GM10248 (cell line): ENCODE results near the gene PFKL.

Source experiments
- CTCF ChIA-PET: fragments of 300-600 bp; sonication (Branson Sonifier 250); formaldehyde crosslinking; extraction: SDS; loops from one replicate; lab custom pipeline; 2021; ENCODE audit warnings: antibody characterized with exemption; lab: Yijun Ruan, JAX
- POLR2A ChIA-PET: fragments of 350-650 bp; sonication (Branson Sonifier 250); formaldehyde crosslinking; extraction: SDS; loops from one replicate; lab custom pipeline; 2020; ENCODE audit warnings: antibody characterized with exemption; lab: Yijun Ruan, JAX
- DNase-seq: peaks from one replicate; pipeline ENCODE4 v3.0.0; 2012; ENCODE audit errors: extremely low spot score
- TF ChIP-seq, protein P1 (sequence below): IDR thresholded peaks from 2 replicates; pipeline ENCODE4 v1.5.1; 2012; ENCODE audit warnings: mild to moderate bottlenecking, low read depth; ENCODE audit errors: extremely low read depth, missing control alignments, control extremely low read depth

PFKL gene

GRCh38 chr21:44290327-44291077 lies 9.4 kb upstream of the PFKL start:
- CTCF ChIA-PET: no interaction called here

DNA sequence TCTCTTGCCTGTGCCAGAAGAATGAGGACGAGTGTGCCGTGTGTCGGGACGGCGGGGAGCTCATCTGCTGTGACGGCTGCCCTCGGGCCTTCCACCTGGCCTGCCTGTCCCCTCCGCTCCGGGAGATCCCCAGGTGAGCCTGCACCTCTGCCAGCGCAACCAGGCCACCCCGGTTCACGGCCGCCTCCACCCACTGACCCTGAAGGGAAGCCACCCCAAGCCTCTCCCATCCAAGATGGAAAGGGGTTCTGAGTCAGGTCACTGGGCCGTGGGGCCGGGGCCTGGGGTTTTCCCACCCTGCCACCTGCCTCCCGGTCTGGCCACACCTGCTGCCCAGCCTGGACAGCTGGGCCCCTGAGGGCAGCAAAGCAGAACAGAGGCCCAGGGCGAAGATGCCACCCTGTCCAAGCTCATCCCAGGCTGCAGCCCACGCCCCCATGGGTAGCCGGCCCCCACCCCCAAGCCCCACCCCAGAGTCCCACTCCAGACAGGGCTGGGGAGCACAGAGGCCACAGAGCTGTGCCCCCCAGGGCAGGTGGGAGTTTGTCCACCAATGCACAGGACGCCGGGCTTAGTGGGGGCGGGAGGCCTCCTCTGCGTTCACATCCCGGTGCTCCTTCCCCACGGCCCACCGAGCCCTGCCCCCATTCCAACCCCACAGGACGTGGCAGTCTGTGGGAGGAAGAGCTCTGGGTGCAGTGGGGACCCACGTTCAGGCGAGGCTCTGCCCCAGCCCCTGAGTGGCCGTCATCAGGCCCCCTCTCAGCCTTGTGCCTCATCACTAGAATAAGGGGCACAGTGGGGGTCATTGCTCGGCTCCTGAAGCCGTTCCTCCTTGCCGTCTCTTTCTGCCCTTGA lies 8.5 kb upstream of the PFKL start:
- POLR2A ChIA-PET: no interaction called here
- CTCF ChIA-PET: no interaction called here
- no peak for DNase-seq
- TF ChIP-seq, protein P1, sequence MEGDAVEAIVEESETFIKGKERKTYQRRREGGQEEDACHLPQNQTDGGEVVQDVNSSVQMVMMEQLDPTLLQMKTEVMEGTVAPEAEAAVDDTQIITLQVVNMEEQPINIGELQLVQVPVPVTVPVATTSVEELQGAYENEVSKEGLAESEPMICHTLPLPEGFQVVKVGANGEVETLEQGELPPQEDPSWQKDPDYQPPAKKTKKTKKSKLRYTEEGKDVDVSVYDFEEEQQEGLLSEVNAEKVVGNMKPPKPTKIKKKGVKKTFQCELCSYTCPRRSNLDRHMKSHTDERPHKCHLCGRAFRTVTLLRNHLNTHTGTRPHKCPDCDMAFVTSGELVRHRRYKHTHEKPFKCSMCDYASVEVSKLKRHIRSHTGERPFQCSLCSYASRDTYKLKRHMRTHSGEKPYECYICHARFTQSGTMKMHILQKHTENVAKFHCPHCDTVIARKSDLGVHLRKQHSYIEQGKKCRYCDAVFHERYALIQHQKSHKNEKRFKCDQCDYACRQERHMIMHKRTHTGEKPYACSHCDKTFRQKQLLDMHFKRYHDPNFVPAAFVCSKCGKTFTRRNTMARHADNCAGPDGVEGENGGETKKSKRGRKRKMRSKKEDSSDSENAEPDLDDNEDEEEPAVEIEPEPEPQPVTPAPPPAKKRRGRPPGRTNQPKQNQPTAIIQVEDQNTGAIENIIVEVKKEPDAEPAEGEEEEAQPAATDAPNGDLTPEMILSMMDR: no peak

More at GRCh38 chr21:44290327-44291077, 9.4 kb upstream of the PFKL start:
- DNase-seq: no peak
- POLR2A ChIA-PET: no interaction called here
- TF ChIP-seq, protein P1: no peak

- TF ChIP-seq, protein P1: no peak
- DNase-seq: no peak
- ChIA-PET POLR2A (no interaction called here), CTCF (no interaction called here)
Observed at GRCh38 chr21:44291936-44292811, 7.7 kb upstream of the PFKL start.

DNA sequence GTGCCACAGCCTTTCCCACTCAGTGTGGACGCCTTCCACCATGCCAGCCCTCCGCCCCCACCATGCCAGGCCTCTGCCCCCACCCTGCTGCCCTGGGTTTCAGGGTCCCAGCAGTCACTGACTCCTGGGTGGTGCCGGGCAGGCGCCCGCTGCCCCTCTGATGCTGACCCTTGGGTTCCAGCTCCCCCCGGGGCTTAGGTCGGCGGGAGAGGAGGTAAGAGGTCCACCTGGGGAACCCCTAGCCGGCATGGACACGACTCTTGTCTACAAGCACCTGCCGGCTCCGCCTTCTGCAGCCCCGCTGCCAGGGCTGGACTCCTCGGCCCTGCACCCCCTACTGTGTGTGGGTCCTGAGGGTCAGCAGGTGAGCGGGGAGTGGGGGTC lies 7.0 kb upstream of the PFKL start:
- ChIA-PET POLR2A (no interaction called here), CTCF (no interaction called here)
- TF ChIP-seq, protein P1: no peak
- no peak for DNase-seq

- no peak for DNase-seq
- ChIA-PET POLR2A (no interaction called here), CTCF (interaction anchor here (1.4 kb wide), 1 partner anchor 20 kb away, joined by 4 read pairs; no protein-coding TSS in a partner anchor)
- TF ChIP-seq, protein P1: no peak
Observed at GRCh38 chr21:44293551-44294231, 6.2 kb upstream of the PFKL start.
